Left renal pelvis (tissue), 4 donors: ENCODE measurements around the gene RHD. TPM values are rescaled to one million over a fixed set of nuclear protein-coding genes. Genes with fewer than 3 reads are reported as not detected.
"Not testable (repeated sequence)": the region's sequence is repeated elsewhere in the genome, so short reads cannot be mapped to it uniquely, and the experiment has no call there.

Source experiments
- DNase-seq, 4 donors: peaks; one replicate each; pipeline ENCODE4 v3.0.0-alpha.2; 2013; ENCODE audit warnings: low read depth in 4 of 4, low spot score in 3 of 4
- polyA plus RNA-seq, 4 donors: library from polyadenylated mRNA; unstranded; fragments of 120-200 nt; gene quantifications; one replicate each; pipeline ENCODE4 v1.2.1, GENCODE V29; 2013; ENCODE audit not compliant: insufficient read length in 4 of 4

Gene RHD
- 1 to 10 TPM in 2 of 4 donors, under 1 TPM in 2; 0.57 to 3.8 (median 1.6) TPM for polyA plus RNA-seq

DNA sequence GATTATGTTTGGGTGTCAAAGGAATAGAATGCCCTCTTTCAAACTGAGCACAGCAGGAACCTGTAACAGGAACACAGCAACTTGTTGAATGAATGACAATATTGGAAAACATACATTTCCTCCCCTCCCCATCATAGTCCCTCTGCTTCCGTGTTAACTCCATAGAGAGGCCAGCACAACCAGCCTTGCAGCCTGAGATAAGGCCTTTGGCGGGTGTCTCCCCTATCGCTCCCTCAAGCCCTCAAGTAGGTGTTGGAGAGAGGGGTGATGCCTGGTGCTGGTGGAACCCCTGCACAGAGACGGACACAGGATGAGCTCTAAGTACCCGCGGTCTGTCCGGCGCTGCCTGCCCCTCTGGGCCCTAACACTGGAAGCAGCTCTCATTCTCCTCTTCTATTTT is at the start of gene RHD:
Gene RHD (plus strand): TSS at position 272 of the 400 bp plus-strand sequence. CDS start 39 bp downstream, at position 311.
- not testable (repeated sequence) for DNase-seq

DNA sequence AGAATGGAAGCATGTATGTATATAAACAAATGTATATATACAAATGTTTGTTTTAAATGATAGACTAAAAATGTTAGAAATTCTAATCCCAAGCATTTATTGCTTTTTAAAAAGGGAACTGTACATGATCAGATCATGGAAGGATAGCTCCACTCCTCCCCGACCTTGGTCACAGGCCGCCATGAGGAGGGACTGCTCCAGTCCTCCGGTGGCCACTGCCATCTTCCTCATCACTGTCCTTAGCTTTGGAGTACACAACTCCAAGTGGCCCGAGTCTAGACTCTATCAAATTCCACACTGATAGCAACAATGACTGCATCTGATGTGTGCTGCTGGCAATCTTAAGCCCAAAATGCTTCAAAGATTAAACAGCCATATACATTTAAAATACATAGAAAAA is 49.7 kb upstream of the RHD start:
- no peak for DNase-seq

DNA sequence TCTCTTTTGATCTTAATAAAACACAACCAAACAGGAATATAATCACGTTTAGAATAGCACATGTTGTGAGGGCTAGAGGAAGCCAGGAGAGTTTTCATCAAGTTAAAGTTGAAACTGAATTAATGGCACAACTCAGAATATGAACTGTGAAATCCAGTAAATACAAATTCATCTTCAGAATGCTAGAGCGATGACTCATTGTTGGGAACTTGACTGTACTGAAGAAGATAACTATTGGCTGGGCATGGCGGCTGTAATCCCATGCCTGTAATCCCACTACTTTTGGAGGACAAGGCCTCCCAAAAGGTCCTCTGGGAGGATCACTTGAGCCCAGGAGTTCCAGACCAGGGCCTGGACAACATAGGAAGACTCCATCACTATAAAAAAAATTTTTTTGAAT is 48.8 kb upstream of the RHD start:
- no peak for DNase-seq

- peak; percentile 89 to 92 (median 92) for DNase-seq
Measured at GRCh38 chr1:25232027-25232865, 40.1 kb upstream of the RHD start, which contains the start of gene SYF2. Gene SYF2 (minus strand): TSS chr1:25232502. CDS start chr1:25232467, 35 bp downstream.

DNA sequence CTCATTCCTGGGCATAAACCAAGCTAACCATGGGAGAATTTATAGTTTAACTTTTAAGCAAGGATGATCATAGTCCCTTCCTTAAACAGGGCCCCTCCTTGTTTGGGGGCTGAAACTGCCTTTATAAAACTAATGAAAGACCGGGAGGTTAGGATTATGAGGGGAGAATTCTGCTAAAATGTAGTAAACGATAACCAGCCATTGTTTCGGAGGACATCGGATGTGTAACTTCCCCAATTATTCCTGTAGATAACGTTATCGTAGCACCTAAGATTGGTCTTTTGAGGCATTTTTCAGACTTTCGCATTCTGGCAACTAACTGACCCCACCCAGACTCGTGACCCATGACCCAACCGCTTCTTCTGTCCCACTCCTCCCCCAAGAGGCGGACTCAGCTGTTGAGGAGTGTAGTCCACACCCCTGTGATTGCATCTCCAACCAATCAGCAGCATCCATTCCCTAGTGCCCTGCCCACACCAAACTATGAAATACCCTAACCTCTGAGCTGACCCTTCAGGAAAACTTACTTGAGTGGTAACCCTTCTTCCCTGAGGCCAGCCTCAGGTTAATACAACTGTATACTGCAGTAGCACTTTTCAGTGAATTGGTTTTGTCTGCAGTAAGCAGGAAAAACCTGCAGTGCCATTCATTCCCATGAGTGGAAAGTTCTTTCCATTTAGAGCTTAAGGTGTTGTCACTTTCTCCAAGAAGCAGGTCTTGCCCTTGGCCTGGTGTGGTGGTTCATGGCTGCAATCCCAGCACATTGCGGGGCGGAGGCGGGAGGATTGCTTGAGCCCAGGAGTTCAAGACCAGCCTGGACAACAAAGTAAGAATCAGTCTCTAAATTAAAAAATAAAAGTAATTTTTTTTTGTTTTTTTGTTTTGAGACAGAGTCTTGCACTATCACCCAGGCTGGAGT is 39.2 kb upstream of the RHD start:
- peak in 1 of 4 donors; percentile 68 for DNase-seq

DNA sequence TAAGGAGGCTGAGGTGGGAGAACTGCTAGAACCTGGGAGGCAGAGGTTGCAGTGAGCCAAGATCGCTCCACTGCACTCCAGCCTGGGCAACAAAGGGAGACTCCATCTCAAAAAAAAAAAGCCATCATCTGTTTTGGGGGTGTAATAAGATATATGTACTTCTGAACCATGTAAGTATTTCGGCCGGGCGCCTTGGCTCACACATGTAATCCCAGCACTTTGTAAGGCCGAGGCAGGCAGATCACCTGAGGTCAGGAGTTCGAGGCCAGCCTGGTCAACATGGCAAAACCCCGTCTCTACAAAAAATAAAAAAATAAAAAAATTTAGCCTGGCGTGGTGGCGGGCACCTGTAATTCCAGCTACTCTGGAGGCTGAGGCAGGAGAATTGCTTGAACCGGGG is 36.9 kb upstream of the RHD start:
- DNase-seq: not testable (repeated sequence)

- DNase-seq: not testable (repeated sequence)
Measured at GRCh38 chr1:25236261-25236660, 36.0 kb upstream of the RHD start.

DNA sequence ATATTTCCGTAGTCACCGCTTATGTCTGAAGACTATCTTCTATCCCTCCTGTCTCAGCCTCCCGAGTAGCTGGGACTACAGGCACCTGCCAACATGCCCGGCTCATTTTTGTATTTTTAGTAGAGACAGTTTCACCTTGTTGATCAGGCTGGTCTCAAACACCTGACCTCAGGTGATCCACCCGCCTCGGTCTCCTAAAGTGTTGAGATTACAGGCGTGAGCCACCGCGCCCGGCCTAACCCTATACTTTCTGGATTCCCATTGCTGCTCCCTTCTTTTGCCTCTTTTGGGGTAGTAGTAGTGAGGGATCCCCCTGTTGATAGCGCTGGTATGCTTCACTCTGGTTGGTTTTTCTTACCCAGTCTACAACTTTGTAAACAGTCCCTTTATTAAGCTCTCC is 34.3 kb upstream of the RHD start:
- DNase-seq: no peak

DNA sequence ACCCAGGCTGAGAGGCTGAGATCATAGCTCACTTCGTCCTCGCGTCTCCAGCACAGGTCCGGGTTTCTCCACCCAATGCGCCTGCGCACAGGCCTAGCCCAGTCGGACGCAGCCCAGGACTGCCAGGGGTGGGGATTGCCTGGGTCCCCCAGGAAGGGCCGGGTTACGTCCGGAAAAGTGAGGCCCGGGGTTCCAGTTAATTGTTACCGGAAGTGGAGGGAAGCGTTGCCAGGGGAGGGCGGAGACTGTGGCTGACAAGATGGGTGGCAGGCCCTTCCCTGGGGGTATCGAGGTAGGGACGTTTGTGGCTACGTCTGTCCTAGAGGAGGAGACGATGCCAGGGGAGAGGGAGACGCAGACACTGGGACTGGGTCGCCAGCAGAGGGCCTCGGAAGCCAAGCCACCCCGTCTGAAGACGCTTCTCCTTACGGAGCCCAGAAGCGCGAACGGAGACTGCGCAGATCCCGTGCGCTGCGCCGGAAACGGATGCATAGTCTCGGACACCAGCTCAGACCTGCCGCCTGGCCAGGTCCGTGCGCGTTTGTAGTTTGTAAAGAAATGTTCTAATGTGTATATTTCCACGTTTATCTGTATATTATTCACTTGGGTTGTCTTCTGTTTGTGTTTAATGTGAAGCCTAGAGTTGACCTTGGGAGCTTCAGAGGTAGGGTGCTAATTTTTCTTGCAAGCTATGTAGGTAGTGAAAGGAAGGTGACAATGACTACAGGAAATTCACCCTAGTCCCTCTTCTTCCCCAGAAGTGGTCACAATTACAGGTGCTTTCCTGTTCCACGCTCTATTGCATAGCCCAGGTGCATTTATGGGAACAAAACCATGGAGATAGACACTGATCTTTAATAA is 32.4 kb upstream of the RHD start:
- peak in 3 of 4 donors; percentile 75 to 82 (median 77) for DNase-seq

DNA sequence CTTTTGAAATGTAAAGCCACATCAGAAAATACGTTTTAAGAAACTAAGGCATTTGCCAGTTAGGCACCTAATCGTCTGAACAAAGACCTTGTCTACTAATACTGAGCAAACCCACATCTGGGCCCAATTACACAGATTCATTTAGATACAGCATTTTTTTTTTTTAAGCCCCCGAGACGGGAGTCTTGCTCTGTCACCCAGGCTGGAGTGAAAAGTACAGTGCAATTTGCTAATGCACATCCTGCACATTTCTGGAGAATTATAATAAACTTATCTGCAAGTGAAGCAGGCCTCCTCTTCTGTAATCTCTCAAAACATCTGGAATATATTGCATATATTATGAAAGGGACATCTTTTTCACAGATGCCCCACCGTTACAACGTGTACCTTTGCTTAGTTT is 28.4 kb upstream of the RHD start:
- no peak for DNase-seq

- DNase-seq: no peak
Measured at GRCh38 chr1:25245393-25245792, 26.9 kb upstream of the RHD start.

GRCh38 chr1:25245809-25246599 is 26.3 kb upstream of the RHD start:
- no peak for DNase-seq

GRCh38 chr1:25246600-25247023 is 25.7 kb upstream of the RHD start:
- no peak for DNase-seq

DNA sequence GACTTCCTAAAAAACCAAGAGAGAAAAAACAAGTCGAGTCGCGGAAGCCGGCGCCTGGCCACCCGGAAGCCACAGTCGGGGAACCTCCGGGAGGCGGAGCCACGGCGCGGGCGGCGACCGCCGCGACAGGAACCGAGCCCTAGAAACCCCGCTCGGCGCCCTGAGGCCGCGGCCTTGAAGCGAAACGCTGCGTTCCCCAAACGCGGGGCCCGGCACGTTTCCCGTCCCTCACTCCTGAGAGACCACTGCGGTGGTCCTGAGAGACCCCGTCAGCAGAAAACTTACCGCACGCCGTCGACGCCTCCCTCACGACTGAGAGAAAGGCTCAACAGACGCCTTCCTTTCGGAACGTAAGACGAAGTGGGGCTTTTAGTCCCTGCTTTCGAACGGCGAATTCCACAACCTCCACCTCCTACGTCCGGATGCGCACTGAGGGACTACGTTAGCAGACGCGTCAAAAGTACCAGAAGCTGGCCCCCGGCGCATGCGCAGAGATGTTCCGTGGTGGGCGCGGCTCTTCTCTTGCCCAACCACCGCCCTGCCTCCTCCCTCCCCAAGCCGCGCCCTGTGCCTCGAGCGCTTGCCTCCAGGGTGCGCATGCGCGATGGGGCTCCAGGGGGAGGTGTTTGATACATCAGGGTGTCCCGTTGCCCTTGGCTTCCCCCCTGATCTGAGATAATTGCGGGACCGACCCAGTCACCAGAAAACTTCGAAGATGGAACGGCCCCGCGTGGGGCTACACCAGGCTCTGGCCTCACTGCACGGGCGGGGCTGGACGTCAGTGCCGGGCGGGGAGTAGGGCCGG is 25.1 kb upstream of the RHD start, which contains the start of gene RSRP1:
Gene RSRP1 (minus strand): TSS at position 431 of the 805 bp plus-strand sequence. CDS start 491 bp downstream, outside the sequence.
- DNase-seq: peak; percentile 94 to 96 (median 96)

GRCh38 chr1:25247829-25248754 is 24.2 kb upstream of the RHD start:
- no peak for DNase-seq

GRCh38 chr1:25253911-25254310 is 18.4 kb upstream of the RHD start:
- no peak for DNase-seq
